Measurements from ENCODE around the gene BPIFB6.

GRCh38 chr20:32984196-32984595, 47.3 kb upstream of the BPIFB6 start:
- TF ChIP-seq CTCF (IDR thresholded peaks at IDR 0.05) (no peak), POLR2A (IDR thresholded peaks at IDR 0.05) (no peak)

All from transverse colon (tissue), 3 donors.